Body of pancreas (tissue), 4 donors: Measurements from ENCODE around the gene KLHL36.
A peak's percentile ranks its signal among the peaks of the same experiment; 100 is the strongest.

Experiments used
- CTCF ChIP-seq, 7 experiments: fragments of 450-650 bp in 4 of 7; fragments of 200-600 bp in 3 of 7; sonication (generic) in 3 of 7; IDR thresholded peaks; one replicate each; pipeline ENCODE4 v1.5.1; 2016 to 2019; ENCODE audit warnings: antibody characterized with exemption in 7 of 7
- POLR2A ChIP-seq, 3 donors: fragments of 450-650 bp; IDR thresholded peaks; one replicate each; pipeline ENCODE4 v1.6.1; 2016; ENCODE audit warnings: antibody characterized with exemption in 3 of 3, mild to moderate bottlenecking in 2 of 3

GRCh38 chr16:84603140-84603816, 45.0 kb upstream of the KLHL36 start:
- TF ChIP-seq CTCF (IDR thresholded peaks at IDR 0.05) (no peak), POLR2A (IDR thresholded peaks at IDR 0.05) (peak in 1 of 3 donors; percentile 13)
